ELF-1 (cell line): ENCODE results near the gene PTPRJ.

ENCODE experiments used
- DNase-seq: peaks from one replicate; pipeline ENCODE4 v3.0.0-alpha.2; 2016; ENCODE audit warnings: low read depth, low spot score

The PTPRJ gene

GRCh38 chr11:48037709-48038468, 57.5 kb downstream of the PTPRJ start:
- DNase-seq, result no peak

DNA sequence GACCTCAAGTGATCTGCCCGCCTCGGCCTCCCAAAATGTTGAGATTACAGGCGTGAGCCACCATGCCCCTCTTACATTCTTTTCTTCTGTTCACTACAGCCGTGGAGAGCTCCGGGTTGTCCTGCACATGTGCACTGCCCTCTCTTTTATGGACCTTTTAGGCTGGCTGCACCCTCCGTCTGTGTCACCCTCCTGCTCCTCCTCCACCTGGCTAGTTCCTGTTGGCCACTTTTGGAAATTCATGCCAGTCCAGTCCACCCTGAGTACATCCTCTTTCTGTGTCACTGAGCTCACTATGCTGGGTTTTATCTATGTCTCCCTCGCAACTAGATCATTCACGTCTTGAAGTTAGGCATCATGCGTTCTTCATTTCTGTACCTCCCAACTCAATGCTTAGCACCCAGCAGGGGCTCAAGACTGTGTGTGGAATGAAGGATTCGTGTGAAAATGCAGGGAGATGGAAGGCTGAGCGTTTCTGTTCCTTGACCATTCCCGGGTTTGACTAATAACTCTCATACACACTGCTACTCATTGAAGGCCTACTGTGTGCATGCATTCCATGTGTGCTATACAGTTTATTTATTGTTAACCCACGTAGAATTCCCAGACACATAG, 60.6 kb downstream of the PTPRJ start:
- DNase-seq, result no peak

DNA sequence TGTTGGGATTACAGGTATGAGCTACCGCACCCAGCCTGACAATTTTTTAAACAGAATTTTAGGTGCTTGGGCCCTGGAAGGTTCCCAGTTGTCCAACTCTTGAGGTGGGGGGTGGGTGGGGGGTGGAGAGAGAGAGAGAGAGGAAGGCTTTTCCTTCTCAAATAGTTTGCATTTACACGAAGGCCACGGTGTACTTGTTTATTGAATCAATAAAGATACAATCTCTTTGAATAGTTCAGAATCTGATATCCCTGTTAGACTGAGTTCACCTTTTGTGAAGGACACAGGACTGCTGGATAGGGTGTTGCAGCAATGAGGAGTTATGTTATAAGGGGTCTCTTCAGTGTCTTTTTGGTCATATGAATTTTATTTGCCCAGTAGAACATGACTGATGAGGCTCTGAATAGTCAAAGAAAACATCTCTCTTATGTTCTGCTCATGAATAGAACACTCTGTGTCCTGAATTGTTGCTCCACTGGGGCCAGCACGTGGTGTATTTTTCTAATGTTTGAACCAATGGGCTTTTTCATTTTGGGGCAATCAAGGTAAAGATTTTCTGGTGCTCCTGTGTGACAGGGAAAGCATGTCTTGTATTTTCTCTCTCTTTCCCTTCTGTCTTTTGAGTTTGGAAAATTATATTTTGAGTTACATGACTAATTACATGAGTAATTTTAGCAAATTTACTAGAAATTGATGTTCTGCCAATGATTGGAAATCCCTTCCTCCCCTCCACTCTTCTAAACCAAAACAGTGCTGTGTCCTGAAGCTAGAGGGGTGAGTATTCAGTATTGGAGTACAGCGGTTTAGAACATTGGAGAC, 61.7 kb downstream of the PTPRJ start:
- no peak for DNase-seq

DNA sequence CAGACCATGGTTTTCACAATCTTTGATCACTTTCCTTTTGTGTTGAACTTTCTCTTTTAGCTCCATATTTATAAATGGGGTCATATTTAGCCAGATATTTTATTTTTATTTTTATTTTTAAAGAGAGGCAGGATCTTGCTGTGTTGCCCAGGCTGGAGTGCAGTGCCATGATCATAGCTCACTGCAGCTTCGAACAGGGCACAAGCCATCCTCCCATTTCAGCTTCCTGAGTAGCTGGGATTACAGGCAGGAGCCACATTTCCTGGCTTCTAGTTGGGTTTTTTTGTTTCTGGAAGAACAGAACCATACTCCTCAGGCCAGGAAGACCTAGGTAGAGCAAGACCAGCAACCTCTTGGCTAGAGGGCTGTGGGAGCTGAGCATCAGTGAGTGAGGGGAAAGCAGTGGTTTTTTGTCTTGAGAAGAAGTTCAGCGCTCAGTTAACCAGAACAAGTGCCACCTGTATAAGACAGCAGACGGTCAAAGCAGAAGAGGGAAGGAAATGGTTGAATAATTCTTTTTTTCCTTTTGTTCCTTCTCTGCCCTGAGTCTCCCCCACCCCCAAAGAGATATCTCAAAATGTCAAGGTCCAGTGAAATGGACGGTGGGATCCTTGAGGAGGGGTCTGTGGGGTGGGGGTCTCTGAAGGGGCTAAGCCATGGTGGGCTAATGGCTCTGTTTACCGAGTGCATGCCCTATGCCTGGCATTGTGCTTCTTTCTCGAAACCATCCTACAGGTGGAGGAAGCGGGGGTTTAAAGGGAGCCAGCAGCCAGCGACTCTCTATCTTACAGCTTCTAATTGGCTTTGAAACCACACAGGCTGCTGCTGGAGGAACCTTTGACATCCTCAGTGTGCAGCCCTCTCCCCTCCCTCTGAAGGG, 63.0 kb downstream of the PTPRJ start:
- DNase-seq, result no peak

GRCh38 chr11:48043991-48044512, 63.7 kb downstream of the PTPRJ start:
- DNase-seq, result no peak

GRCh38 chr11:48044577-48044976, 64.2 kb downstream of the PTPRJ start:
- no peak for DNase-seq

DNA sequence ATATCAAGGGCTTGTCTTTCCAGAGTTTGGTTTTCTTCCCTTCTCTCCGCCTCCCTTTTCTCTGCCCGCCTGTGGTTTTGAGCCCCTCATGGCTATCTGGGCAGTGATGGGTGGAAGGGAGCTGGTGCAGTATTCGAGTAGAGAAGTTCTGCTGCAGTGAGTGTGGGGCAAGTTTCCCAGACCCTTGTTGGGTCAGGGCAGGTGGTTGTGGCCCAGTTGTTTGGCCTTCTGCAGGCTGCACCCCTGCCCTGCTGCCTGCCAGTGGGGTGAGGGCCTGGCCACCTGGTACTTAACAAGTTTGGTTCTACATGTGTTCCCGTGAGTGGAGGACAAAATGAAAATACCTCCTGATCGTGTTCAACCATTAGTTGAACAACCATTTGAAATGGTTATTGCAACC, 65.2 kb downstream of the PTPRJ start:
- DNase-seq, result no peak

DNA sequence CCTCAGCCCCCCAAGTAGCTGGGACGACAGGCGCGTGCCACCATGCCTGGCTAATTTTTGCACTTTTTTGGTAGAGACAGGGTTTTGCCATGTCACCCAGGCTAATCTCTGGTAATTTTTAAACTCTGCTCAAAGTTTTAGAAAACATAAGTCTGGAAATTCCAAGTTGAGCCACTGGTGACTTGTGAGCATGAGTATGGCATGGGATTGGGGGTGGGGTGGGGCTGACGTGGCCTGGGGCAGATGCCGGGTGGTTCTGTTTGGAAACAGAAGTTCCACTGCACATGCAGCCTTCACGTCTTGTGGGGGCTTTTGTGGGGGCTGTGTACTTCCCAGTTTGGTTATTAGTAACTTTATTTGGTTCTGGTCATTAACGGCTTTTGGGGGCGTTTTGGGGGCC, 67.3 kb downstream of the PTPRJ start:
- peak; percentile 21 for DNase-seq

DNA sequence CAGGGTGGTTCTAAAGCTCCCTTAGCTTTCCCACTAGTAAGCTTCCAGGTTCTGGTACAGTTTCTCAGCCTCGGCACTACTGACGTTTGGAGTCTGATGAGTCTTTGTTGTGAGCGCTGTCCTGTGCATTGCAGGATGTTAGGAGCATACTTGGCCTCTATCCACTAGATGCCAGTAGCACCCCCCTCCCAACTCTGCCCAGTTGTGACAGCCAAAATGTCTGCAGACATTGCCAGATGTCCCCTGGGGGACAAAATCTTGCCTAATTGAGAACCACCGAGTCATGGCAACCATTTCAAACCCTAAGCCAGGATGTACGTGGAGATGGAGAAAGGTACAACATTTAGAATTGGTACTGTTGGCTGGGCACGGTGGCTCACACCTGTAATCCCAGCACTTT, 68.7 kb downstream of the PTPRJ start:
- DNase-seq, result no peak

DNA sequence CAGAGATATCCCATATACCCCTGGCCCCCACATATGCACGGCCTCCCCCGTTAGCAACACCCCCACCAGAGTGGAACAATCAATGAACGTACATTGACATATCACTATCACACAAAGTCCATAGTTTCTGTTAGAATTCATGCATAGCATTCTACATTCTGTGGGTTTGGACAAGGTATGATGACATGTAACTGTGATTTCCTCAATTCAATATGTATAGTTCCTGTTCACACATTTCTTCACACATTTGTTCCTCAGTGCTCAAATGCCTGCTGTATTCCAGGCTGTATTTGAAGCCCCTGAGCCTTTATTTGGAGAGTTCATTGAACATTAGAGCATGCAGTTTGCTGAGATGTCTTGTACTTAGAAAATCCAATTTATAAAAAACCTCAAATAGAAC, 69.9 kb downstream of the PTPRJ start:
- DNase-seq, result no peak

GRCh38 chr11:48051217-48051830, 71.0 kb downstream of the PTPRJ start:
- DNase-seq, result no peak

DNA sequence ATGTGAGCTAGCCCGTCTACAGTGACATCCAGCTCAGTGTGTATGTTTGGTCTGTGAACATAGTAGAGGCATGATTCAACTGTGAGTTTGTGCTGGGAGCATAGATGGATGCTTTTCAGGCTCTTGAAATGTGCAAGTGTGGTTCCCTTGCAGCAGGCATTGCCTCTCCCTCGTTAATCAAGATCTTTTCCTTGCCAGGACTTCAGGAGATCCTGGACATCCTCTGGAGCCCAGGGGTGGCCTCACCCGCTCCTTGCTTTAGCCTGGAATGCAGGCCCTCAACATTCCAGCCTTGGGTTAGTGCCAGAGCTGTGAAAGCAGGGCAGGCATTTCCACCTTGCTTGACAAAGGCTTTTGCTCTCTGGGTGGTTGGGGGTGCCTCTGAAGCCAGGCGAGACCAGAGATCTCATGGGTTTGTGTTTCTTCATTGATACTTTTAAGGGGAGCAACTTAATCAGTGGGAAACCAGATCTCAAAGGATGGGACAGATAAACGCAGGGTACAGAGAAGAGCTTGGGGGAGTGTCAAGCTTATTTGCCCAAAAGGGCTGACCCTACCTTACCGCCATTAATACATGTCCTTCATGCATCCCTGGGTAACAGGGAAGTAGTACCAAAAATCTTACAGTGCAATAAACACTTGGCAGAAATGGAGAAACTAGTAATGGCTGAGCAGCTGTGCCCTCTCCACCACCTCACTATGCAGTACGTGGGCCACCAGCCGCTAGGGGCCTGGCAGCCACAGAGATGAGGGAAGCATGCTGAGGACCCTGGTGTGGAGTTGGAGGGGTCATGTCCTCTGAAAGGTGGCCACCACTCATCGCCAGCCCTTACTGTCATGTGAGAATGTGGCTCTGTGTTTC, 72.1 kb downstream of the PTPRJ start:
- peak; percentile 79 for DNase-seq

DNA sequence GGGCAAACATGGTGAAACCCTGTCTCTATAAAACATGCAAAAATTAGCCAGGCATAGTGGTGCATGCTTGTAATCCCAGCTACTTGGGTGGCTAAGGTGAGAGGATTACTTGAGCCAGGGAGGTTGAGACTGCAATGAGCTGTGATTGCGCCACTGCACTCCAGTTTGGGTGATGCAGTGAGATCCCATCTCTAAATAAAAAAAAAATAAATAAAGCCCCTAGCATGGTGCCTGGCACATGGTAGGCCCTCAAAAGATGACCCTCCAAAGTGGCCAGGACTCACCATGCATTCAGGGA, 74.6 kb downstream of the PTPRJ start:
- no peak for DNase-seq

GRCh38 chr11:48055292-48056132, 75.2 kb downstream of the PTPRJ start:
- DNase-seq, result peak; percentile 10

GRCh38 chr11:48056325-48057183, 76.2 kb downstream of the PTPRJ start:
- no peak for DNase-seq

GRCh38 chr11:48058064-48058463, 77.7 kb downstream of the PTPRJ start:
- no peak for DNase-seq

DNA sequence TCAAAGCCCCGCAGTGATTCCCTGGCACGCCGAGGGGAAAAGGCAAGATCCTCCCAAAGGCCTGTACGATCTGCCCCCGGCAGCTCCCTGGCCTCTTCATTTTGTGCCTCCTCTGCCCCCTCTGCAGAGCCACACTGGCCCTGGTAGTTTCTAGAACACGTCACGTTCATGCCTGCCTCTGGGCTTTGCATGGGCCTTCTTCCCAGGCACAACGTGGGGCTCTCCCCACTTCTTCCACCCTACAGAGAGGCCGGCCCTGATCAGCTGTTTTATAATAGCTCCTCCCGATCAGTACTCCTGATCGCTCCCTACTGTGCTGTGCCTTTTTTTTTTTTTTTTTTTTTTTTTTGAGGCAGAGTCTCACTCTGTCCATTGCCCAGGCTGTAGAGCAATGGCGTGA, 78.4 kb downstream of the PTPRJ start:
- DNase-seq, result no peak

- DNase-seq, result no peak
Observed at GRCh38 chr11:48062649-48063048, 82.3 kb downstream of the PTPRJ start.
